Measurements from ENCODE around the gene MAPK1IP1L.

DNA sequence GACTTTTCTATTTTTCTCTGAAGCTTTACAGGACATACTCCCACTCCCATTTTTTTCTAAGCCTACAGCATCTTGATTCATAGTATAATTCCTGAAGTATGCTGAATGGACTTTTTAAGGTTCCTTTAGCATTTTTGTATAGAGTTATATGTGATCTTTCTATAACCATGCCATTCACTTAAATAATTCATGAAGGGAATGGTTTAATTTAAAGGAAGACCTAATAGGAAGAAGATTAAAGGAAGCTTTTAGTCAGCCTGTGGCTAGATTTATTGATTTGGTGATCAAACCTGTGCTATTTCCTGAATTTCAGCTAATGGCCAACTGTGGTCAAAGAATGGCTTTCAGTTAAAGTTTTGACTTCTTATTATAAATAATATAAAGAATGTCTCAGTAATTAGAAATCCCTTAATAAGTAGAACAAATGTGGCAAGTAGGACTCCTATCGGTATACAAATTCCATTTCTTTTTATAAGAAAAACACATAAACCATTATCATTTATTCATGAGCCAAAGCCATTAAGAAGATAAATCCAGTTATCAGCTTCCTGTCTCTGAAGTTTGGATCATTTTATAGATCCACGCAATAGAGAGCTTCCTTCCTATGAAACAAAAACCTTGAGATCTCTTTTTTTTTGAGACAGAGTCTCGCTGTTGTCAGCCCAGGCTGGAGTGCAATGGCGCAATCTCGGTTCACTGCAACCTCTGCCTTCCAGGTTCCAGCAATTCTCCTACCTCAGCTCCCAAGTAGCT lies 4.0 kb upstream of the MAPK1IP1L start:
- TF ChIP-seq POLR2A (IDR thresholded peaks at IDR 0.05) (no peak), EP300 (IDR thresholded peaks at IDR 0.05) (no peak)
- TF ChIP-seq, protein P1, sequence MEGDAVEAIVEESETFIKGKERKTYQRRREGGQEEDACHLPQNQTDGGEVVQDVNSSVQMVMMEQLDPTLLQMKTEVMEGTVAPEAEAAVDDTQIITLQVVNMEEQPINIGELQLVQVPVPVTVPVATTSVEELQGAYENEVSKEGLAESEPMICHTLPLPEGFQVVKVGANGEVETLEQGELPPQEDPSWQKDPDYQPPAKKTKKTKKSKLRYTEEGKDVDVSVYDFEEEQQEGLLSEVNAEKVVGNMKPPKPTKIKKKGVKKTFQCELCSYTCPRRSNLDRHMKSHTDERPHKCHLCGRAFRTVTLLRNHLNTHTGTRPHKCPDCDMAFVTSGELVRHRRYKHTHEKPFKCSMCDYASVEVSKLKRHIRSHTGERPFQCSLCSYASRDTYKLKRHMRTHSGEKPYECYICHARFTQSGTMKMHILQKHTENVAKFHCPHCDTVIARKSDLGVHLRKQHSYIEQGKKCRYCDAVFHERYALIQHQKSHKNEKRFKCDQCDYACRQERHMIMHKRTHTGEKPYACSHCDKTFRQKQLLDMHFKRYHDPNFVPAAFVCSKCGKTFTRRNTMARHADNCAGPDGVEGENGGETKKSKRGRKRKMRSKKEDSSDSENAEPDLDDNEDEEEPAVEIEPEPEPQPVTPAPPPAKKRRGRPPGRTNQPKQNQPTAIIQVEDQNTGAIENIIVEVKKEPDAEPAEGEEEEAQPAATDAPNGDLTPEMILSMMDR (IDR thresholded peaks at IDR 0.05): no peak
